HG02571 (cell line): ENCODE data around the gene CEACAM4.

Experiments used
- ATAC-seq: cut with Tn5 transposase; IDR thresholded peaks from one replicate; pipeline ENCODE4 v1.9.1; 2021; ENCODE audit warnings: mild to moderate bottlenecking, moderate library complexity; ENCODE audit not compliant: unreplicated experiment

The CEACAM4 gene

GRCh38 chr19:41617941-41618730, 8.7 kb downstream of the CEACAM4 start:
- ATAC-seq, result no peak

DNA sequence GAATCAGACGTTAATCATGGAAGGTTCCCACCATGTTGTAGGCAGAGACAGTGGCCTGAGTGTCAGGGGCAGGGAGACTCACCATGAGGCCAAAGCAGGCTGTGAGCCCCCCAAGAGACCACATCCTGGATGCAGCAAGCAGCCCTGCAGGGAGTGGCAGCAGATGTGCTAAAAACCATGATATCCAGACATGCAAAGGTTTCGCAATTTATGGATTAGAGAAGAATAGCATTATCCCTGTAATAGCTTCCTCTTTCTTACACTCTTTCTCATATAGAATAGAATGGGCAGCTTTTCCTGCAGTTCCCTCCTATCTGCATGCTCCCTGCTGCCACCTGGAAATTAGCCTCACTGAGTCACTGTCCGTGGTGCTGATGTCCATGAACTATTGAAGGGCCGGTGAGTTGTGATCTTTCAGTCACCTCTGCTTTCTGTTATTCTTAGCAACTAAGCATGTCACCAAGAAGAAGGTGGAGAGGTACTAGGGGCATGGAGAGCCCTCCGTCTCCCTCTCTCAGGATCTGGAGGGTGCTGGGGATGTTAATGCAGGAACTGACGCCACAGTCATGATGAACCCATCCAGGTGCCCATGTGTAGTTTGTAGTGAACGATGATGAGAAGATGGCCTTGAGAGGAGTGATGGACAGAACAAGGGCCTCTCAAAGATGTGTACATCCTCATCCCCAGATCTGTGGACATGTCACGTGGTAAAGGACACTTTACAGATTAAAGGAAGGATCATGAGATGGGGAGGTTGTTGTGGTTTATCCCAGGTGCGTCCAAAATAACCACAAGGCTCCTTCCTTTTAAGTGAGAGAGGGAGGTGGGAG, 9.9 kb downstream of the CEACAM4 start:
- ATAC-seq, result no peak

DNA sequence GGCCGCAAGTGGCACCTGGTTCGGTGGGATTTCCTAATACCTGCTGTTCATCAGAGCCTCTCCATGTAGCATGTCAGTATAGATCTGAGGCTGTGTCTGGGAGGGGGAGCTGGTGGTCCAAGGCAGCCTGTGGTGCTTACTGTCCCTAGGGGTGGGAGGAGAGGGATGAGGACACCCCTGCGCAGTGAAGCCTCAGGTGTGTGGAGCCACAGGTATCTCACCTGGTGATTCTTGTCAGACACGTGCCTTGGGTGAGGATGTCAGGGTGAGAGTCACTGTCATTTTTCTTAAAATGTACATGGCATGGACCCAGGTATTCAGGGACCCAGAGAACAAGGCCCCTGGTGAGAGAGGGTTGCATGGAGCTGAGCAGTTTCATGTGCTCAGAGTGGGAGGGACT, 11.7 kb downstream of the CEACAM4 start:
- ATAC-seq, result no peak

DNA sequence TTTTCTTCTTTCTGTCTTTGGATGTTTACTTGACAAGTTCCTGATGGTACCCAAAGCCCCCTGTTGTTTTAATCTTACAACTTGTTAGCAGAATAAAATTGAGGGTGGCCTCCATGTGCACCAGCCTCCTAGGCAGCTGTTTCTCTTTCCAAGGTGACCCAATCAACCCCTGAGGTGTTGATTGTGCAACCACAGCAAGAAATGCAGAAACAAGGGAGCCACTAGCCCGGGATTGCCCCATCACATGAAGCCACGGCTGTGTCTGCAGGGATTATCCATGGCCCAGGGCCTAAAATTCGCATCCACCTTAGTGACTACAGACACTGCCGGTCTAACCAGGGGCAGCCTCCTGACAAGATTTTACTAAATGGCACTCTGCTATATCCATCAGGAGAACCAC, 14.4 kb downstream of the CEACAM4 start:
- no peak for ATAC-seq

DNA sequence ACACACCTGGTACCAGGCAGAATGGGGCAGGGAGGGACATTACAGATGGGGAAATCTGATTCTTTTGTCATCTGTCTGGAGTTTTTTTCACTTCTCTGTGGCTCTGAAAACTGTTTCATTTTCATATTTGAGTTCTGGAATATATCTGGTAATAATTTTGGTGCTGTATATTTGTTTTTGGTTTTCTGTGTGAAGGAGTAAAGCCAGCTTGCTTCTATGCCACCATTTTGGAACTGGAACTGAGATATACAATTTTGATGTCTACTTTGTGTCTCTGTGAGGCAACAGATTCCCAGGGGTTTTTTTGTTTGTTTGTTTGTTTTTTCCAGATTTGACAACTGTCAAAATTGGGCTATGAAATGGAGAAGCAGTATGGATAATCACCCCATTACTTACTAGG, 16.1 kb downstream of the CEACAM4 start:
- no peak for ATAC-seq

DNA sequence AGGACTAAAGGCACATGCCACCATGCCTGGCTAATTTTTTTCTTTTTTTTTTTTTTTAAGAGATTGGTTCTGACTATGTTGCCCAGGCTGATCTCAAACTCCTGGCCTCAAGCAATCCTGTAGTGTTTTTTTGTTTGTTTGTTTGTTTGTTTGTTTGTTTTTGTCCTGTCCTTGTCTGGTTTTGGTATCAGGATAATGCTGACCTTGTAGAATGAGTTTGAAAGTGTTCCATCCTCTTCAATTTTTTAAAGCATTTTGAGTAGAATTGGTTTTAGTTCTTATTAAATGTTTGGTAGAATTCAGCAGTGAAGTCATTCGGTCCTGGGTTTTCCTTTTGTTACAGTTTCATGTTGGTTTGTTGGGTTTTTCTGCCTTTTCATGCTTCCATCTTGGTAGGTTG, 19.2 kb downstream of the CEACAM4 start:
- no peak for ATAC-seq

- no peak for ATAC-seq
These were observed 20.5 kb downstream of the CEACAM4 start for GRCh38 chr19:41606215-41606837.

DNA sequence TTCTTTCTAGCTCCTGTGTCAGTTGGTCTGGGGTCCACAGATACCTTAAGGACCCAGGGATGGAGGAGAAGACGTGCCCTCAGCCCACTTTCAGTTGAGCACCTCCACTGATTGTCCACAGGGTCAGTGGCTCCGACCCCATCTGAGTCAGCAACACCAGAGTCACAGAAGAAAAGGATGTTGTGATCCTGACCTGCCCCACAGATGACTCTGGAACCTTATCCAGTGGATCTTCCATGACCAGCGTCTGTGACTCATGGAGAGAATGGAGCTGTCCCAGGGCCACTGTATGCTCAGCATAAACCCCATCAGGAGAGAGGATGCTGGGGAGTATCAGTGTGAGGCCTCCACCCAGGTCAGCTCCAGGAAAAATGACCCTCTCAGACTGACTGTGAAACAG, 22.0 kb downstream of the CEACAM4 start:
- ATAC-seq, result no peak

- ATAC-seq, result no peak
These were observed 25.1 kb downstream of the CEACAM4 start for GRCh38 chr19:41601771-41602170.

GRCh38 chr19:41599175-41599966, 27.5 kb downstream of the CEACAM4 start:
- no peak for ATAC-seq

DNA sequence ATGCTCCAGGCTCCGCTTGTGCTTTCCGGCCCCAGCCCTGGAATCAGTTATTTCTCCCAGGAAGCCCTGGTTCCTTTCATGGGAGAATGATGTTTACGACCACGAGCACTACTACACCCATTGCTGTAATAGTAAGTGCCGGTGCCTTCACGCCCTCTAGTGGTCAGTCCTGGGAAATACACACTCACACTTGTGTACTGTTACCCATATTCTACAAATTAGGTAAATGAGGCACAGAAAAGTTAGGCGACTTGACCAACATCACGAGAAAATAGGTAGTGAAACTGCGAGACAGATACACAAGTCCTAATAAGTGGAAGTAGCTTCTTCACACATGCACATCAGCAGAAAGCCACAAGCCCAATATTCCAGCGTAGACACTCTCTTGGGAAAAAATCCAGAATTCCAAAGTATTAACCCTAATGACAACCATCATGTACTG, 29.3 kb downstream of the CEACAM4 start:
- no peak for ATAC-seq

- ATAC-seq, result no peak
These were observed 31.0 kb downstream of the CEACAM4 start for GRCh38 chr19:41595890-41596280.

GRCh38 chr19:41595258-41595889, 31.5 kb downstream of the CEACAM4 start:
- ATAC-seq, result no peak

GRCh38 chr19:41591951-41592562, 34.8 kb downstream of the CEACAM4 start:
- no peak for ATAC-seq

GRCh38 chr19:41590936-41591335, 35.9 kb downstream of the CEACAM4 start:
- ATAC-seq, result no peak

GRCh38 chr19:41589371-41589770, 37.5 kb downstream of the CEACAM4 start:
- no peak for ATAC-seq

DNA sequence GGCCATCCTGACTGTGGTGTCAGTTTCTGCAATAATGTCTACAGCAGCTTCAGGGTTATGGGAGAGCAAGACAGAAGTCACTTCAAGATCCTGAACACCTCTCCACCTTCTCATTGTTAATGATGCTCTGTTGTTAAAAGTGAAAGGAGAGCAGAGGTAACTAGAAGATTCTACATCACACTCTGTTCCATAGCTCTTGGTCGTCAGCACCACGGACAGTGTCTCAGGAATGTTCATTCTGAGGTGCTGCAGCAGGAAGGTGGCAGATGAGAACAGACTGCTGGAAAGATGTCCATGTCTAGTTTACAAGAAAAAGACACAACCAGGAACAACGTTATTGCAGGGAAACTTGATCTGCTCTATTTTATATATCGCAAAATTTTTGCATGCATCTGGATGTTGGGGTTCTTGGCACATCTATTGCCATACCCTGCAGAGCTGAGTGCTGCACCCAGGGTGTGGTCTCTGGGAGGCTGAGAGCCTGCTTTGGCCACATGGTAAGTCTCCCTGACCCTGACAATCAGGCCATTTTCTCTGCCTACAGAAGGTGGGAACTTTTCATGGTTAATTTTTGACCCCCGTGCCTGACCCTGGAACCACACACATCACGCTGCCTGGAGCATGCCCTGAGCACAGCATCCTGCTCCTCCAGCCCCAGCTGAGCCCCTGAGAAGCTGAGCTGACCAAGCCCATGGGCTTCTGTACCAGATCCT, 38.2 kb downstream of the CEACAM4 start:
- ATAC-seq, result no peak

DNA sequence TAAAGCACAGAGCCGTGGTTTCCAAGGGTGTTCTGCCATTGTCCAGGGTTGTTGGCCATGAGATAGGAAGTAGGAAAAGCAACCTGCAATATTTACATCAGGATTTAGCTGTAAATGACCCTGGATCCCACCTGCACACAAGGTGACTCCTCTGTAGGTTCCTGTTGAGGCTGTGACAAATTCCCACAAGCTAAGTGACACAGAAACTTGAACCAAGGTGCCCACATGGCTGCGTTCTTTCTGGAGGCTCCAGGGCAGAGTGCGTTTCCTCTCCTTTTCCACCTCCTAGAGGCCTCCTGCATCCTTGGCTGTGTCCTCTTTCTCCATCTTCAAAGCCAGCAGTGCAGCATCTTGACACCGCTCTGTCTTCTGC, 39.0 kb downstream of the CEACAM4 start:
- ATAC-seq, result no peak

- no peak for ATAC-seq
These were observed 39.6 kb downstream of the CEACAM4 start for GRCh38 chr19:41587101-41587837.
